Posterior vena cava (tissue), 2 donors: ENCODE measurements around the gene KLRD1. TPM values are rescaled to one million over a fixed set of nuclear protein-coding genes. Genes with fewer than 3 reads are reported as not detected.
"Not testable (repeated sequence)": the region's sequence is repeated elsewhere in the genome, so short reads cannot be mapped to it uniquely, and the experiment has no call there.

ENCODE experiments used
- DNase-seq: peaks from one replicate; pipeline ENCODE4 v3.0.0-alpha.2; 2020; ENCODE audit warnings: low spot score
- intact Hi-C, 2 donors: fragments of 100-400 bp; cut with DNase I; formaldehyde crosslinking; loops; one replicate each; pipeline versions ENCODE4 v1.14.1 to v1.14.2; 2022 to 2023
- total RNA-seq, 2 donors: library from RNA; stranded (reverse); fragmentation: NEBNext Ultra II Directional; extraction: Animal tissue kit (Norgen Biotek cat#: 25700); gene quantifications; one replicate each; pipeline ENCODE4 v1.2.1, GENCODE V29; 2021
- donor health status: DM: yes; HTN: yes; CAD: no.
- donor health status: DM: yes; HTN: yes; CAD: no.

Gene KLRD1
- total RNA-seq, 2 donors from 2014 or later, result 4.6 to 4.8 TPM

DNA sequence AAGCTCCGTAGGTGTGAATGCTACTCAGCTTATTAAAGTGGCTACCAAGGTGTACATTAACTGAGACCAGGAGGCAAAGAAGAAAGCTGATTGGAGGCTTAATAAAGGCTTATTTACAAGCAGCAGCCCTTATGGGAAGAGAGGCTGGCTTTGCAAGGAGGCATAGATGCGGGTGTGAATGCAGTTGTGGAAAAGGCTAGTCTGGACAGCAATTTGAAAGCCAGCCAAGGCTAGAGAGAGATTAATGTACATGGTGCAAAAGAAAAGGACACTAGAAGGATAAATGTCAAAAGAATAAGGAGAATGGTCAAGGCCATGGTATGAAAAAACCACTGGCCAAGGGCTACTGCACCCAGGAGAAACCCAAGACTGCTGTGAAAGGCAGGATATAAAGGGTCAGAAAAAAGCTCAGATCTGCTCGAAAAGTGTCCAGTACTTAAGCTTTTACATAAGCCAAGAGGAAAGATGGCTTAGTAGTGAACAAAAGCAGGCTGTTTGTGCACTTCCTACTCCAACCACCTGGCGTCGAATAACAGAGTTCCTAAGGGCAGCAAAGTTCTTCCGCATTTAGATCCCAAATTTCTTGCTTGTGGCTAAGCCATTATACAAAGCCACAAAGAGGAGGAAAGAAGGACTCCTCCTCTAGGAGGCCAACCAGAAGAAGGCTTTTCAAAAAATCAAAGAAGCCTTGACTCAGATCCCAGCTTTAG lies 58.2 kb downstream of the KLRD1 start:
- intact Hi-C loops, result no loop called here

GRCh38 chr12:10366875-10367274 lies 59.2 kb downstream of the KLRD1 start:
- intact Hi-C loops, result no loop called here

More for the DNA sequence above, 58.2 kb downstream of the KLRD1 start:
- no peak for DNase-seq

GRCh38 chr12:10367714-10368113 lies 60.0 kb downstream of the KLRD1 start:
- intact Hi-C loops, result not testable (repeated sequence)

More at GRCh38 chr12:10366875-10367274, 59.2 kb downstream of the KLRD1 start:
- DNase-seq, result no peak

GRCh38 chr12:10368206-10369171 lies 60.8 kb downstream of the KLRD1 start:
- intact Hi-C loops, result no loop called here
- DNase-seq, result no peak

More at GRCh38 chr12:10367714-10368113, 60.0 kb downstream of the KLRD1 start:
- DNase-seq, result not testable (repeated sequence)

- no peak for DNase-seq
- intact Hi-C loops, result no loop called here
Observed at GRCh38 chr12:10369557-10370415, 62.1 kb downstream of the KLRD1 start.

- intact Hi-C loops, DNase-seq: not testable (repeated sequence)
Observed at GRCh38 chr12:10371893-10372535, 64.3 kb downstream of the KLRD1 start.

GRCh38 chr12:10372559-10372958 lies 64.9 kb downstream of the KLRD1 start:
- intact Hi-C loops, result no loop called here

DNA sequence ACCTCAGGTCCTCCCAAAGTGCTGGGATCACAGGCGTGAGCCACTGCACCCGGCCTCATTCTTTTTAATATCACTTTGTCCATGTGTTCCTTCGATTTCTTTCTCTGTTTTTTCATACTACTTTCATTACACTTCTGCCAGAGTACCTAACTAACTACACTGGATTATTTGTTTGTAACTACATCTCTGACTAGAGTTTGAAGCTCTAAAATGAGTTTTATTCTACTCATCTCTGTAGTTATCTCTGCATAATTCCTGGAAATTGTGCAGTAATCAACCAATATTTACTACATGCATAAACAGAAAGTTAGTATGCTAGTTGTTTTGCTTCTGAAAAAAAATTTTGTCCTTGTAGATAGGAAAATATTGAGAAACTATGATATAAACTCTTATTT lies 67.0 kb downstream of the KLRD1 start:
- intact Hi-C loops, result no loop called here

More at GRCh38 chr12:10372559-10372958, 64.9 kb downstream of the KLRD1 start:
- no peak for DNase-seq

DNA sequence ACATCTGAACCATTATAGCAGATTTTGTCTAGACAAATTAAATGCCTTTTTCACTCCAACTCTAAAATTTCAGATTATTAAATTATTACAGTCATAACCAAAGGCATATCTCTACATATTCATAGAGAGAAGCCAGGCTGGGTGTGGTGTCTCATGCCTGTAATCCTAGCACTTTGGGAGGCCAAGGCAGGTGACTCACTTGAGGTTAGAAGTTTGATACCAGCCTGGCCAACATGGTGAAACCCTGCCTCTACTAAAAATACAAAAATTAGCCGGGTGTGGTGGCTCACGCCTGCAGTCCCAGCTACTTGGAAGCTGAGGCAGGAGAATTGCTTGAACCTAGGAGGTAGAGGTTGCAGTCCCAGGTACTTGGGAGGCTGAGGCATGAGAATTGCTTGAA lies 71.1 kb downstream of the KLRD1 start:
- intact Hi-C loops, result not testable (repeated sequence)

More for the DNA sequence above, 67.0 kb downstream of the KLRD1 start:
- no peak for DNase-seq

More for the DNA sequence above, 71.1 kb downstream of the KLRD1 start:
- DNase-seq, result not testable (repeated sequence)

Other genes with a start within 250 kb of the KLRD1 start
- gene CLEC1A, start 208.9 kb upstream of the KLRD1 start, total RNA-seq, result 1 to 10 TPM; 5.2 to 5.9 TPM
- 10 to 100 TPM; 19.4 to 29.2 TPM for gene CLEC7A, start 177.7 kb upstream of the KLRD1 start, total RNA-seq
- gene OLR1, start 135.7 kb upstream of the KLRD1 start, total RNA-seq, result under 1 TPM in 1 of 2 donors, not detected in 1; 0.71 TPM
- not detected for gene TMEM52B, start 128.8 kb upstream of the KLRD1 start, total RNA-seq
- 10 to 100 TPM; 73.5 to 77.0 TPM for gene GABARAPL1, start 95.0 kb upstream of the KLRD1 start, total RNA-seq
- 1 to 10 TPM; 1.4 to 1.9 TPM for gene KLRK1, start 82.2 kb downstream of the KLRD1 start, total RNA-seq
- not detected for gene KLRC4, start 101.9 kb downstream of the KLRD1 start, total RNA-seq
- not detected for gene KLRC3, start 112.7 kb downstream of the KLRD1 start, total RNA-seq
- gene KLRC2, start 128.1 kb downstream of the KLRD1 start, total RNA-seq, result under 1 TPM in 1 of 2 donors, not detected in 1; 0.46 TPM
- gene KLRC1, start 145.5 kb downstream of the KLRD1 start, total RNA-seq, result under 1 TPM in 1 of 2 donors, not detected in 1; 0.38 TPM
- 1 to 10 TPM in 1 of 2 donors, under 1 TPM in 1; 0.33 to 1.2 TPM for gene EIF2S3B, start 198.0 kb downstream of the KLRD1 start, total RNA-seq